Neural progenitor cell (in vitro differentiated cells): ENCODE measurements around the gene GOLGA5. TPM values are rescaled to one million over a fixed set of nuclear protein-coding genes. Genes with fewer than 3 reads are reported as not detected.

Experiments
- DNase-seq: peaks from one replicate; pipeline ENCODE4 v3.0.0-alpha.2; 2016; ENCODE audit warnings: low spot score
- H2AFZ ChIP-seq: fragments of 200-600 bp; sonication (generic); replicated peaks from 2 replicates; pipeline ENCODE4 v1.6.1; 2016; ENCODE audit warnings: antibody characterized with exemption
- H3F3A ChIP-seq: fragments of 200-600 bp; sonication (generic); 2 replicates; pipeline ENCODE4 v1.6.1; 2016; ENCODE audit warnings: antibody characterized with exemption, low read depth
- H3K27ac ChIP-seq: fragments of 200-600 bp; sonication (generic); 2 replicates; pipeline ENCODE4 v1.5.1; 2016; ENCODE audit warnings: mild to moderate bottlenecking
- H3K27me3 ChIP-seq: fragments of 200-600 bp; sonication (generic); 2 replicates; pipeline ENCODE4 v1.6.1; 2016; ENCODE audit warnings: mild to moderate bottlenecking, moderate library complexity
- H3K36me3 ChIP-seq: fragments of 200-600 bp; sonication (generic); 2 replicates; pipeline ENCODE4 v1.5.1; 2016
- H3K4me1 ChIP-seq: fragments of 200-600 bp; sonication (generic); 2 replicates; pipeline ENCODE4 v1.6.1; 2016; ENCODE audit warnings: mixed run types
- H3K4me2 ChIP-seq: fragments of 200-600 bp; sonication (generic); 2 replicates; pipeline ENCODE4 v1.6.1; 2016
- H3K4me3 ChIP-seq: fragments of 200-600 bp; sonication (generic); 2 replicates; pipeline ENCODE4 v1.5.1; 2016
- H3K79me2 ChIP-seq: fragments of 200-600 bp; sonication (generic); 2 replicates; pipeline ENCODE4 v1.6.1; 2016; ENCODE audit warnings: low read depth
- H3K9ac ChIP-seq: fragments of 200-600 bp; sonication (generic); 2 replicates; pipeline ENCODE4 v1.6.1; 2016
- H3K9me3 ChIP-seq: fragments of 200-600 bp; sonication (generic); 2 replicates; pipeline ENCODE4 v1.5.1; 2016; ENCODE audit warnings: low read depth
- H4K20me1 ChIP-seq: fragments of 200-600 bp; sonication (generic); 2 replicates; pipeline ENCODE4 v1.6.1; 2016; ENCODE audit warnings: low read depth
- H3K27ac Mint-ChIP-seq: 3 replicates; pipeline ENCODE4 v1.8.0; 2021; ENCODE audit warnings: mixed read lengths
- H3K27me3 Mint-ChIP-seq: 2 replicates; pipeline ENCODE4 v1.8.0; 2022; ENCODE audit warnings: low read depth, mild to moderate bottlenecking, inconsistent platforms, moderate library complexity, mixed read lengths; ENCODE audit not compliant: insufficient read depth
- H3K36me3 Mint-ChIP-seq: 3 replicates; pipeline ENCODE4 v1.8.0; 2021; ENCODE audit warnings: mixed read lengths
- H3K4me1 Mint-ChIP-seq: 3 replicates; pipeline ENCODE4 v1.8.0; 2021; ENCODE audit warnings: mixed read lengths
- H3K4me3 Mint-ChIP-seq: 3 replicates; pipeline ENCODE4 v1.8.0; 2021; ENCODE audit warnings: mild to moderate bottlenecking, moderate library complexity, mixed read lengths
- H3K9me3 Mint-ChIP-seq: 3 replicates; pipeline ENCODE4 v1.8.0; 2020; ENCODE audit warnings: mixed read lengths
- CTCF ChIP-seq: fragments of 200-600 bp; sonication (generic); IDR thresholded peaks from 2 replicates; pipeline ENCODE4 v1.5.1; 2017; ENCODE audit warnings: antibody characterized with exemption, mild to moderate bottlenecking
- EZH2 ChIP-seq: fragments of 200-600 bp; sonication (generic); IDR thresholded peaks from 2 replicates; pipeline ENCODE4 v1.6.1; 2017; ENCODE audit warnings: antibody characterized with exemption, mild to moderate bottlenecking, moderate library complexity
- EZH2phosphoT487 ChIP-seq: fragments of 200-600 bp; sonication (generic); IDR thresholded peaks from 2 replicates; pipeline ENCODE4 v1.6.1; 2017; ENCODE audit warnings: antibody characterized with exemption
- total RNA-seq: library from RNA; depleted of rRNA; stranded (reverse); fragments of >200 nt; gene quantifications from 2 replicates; pipeline ENCODE4 v1.2.3, GENCODE V29; 2015; ENCODE audit warnings: low replicate concordance

GOLGA5 gene
- total RNA-seq, 1 donor from 2014 or later, result 34.2 TPM

GRCh38 chr14:92785667-92786426 is 8.3 kb upstream of the GOLGA5 start:
- H3K4me2 ChIP-seq, result no peak overlapping the region
- Mint-ChIP-seq H3K9me3 (peaks cover 17% of the 10 kb centered on the region), H3K4me3 (no peak overlapping the region), H3K36me3 (no peaks in the 10 kb centered on the region), H3K27ac (no peak overlapping the region), H3K4me1 (no peaks in the 10 kb centered on the region), H3K27me3 (no peaks in the 10 kb centered on the region)
- no peaks in the 10 kb centered on the region for H3K79me2 ChIP-seq
- no peak overlapping the region for H3K27ac ChIP-seq
- H3K9me3 ChIP-seq, result no peaks in the 10 kb centered on the region
- H3K27me3 ChIP-seq, result no peaks in the 10 kb centered on the region
- no peaks in the 10 kb centered on the region for H3K36me3 ChIP-seq
- no peak overlapping the region for H3K4me3 ChIP-seq
- TF ChIP-seq CTCF, result no peak
- TF ChIP-seq EZH2, result no peak
- no peak for TF ChIP-seq EZH2phosphoT487
- no peaks in the 10 kb centered on the region for H4K20me1 ChIP-seq
- H3K4me1 ChIP-seq, result no peaks in the 10 kb centered on the region
- no peaks in the 10 kb centered on the region for H3F3A ChIP-seq
- no peak overlapping the region for H2AFZ ChIP-seq
- H3K9ac ChIP-seq, result no peak overlapping the region
- no peak for DNase-seq

GRCh38 chr14:92786427-92786756 is 7.7 kb upstream of the GOLGA5 start:
- Histone ChIP-seq H3K36me3 (no peaks in the 10 kb centered on the region), H4K20me1 (no peaks in the 10 kb centered on the region), H3F3A (no peaks in the 10 kb centered on the region), H3K79me2 (no peaks in the 10 kb centered on the region), H3K27me3 (no peaks in the 10 kb centered on the region), H3K9me3 (no peaks in the 10 kb centered on the region), H3K4me2 (no peak overlapping the region), H3K27ac (no peak overlapping the region), H2AFZ (no peak overlapping the region), H3K4me1 (no peaks in the 10 kb centered on the region), H3K9ac (no peak overlapping the region), H3K4me3 (no peak overlapping the region)
- TF ChIP-seq CTCF (no peak), EZH2phosphoT487 (no peak)
- no peak overlapping the region for H3K4me3 Mint-ChIP-seq
- peaks cover under 1% of the 10 kb centered on the region for H3K4me1 Mint-ChIP-seq
- no peak for DNase-seq
- H3K27ac Mint-ChIP-seq, result no peak overlapping the region
- H3K36me3 Mint-ChIP-seq, result no peaks in the 10 kb centered on the region
- H3K9me3 Mint-ChIP-seq, result peaks cover 19% of the 10 kb centered on the region
- H3K27me3 Mint-ChIP-seq, result no peaks in the 10 kb centered on the region

GRCh38 chr14:92787554-92787953 is 6.6 kb upstream of the GOLGA5 start:
- H3K27ac Mint-ChIP-seq, result no peak overlapping the region
- H3K9me3 Mint-ChIP-seq, result peaks cover 19% of the 10 kb centered on the region
- H3K4me2 ChIP-seq, result no peak overlapping the region

More at GRCh38 chr14:92787554-92787953, 6.6 kb upstream of the GOLGA5 start:
- Histone ChIP-seq H3K27me3 (no peaks in the 10 kb centered on the region), H3F3A (no peaks in the 10 kb centered on the region), H3K27ac (no peak overlapping the region), H3K4me1 (no peaks in the 10 kb centered on the region), H3K9me3 (no peaks in the 10 kb centered on the region), H4K20me1 (no peaks in the 10 kb centered on the region), H3K4me3 (no peak overlapping the region), H3K36me3 (no peaks in the 10 kb centered on the region), H3K9ac (no peak overlapping the region), H2AFZ (no peak overlapping the region), H3K79me2 (no peaks in the 10 kb centered on the region)
- DNase-seq, result no peak
- Mint-ChIP-seq H3K36me3 (no peaks in the 10 kb centered on the region), H3K4me3 (no peak overlapping the region), H3K27me3 (no peaks in the 10 kb centered on the region), H3K4me1 (peaks cover 4% of the 10 kb centered on the region)
- no peak for TF ChIP-seq CTCF
- TF ChIP-seq EZH2, result no peak
- no peak for TF ChIP-seq EZH2phosphoT487
